BLaER1 treated with 17β-estradiol and CSF1 and Interleukin-3, amounts not matched to agents 10 nM and 100 nM (cell line): ENCODE results near the gene NPLOC4.

ENCODE experiments used
- H3K27ac ChIP-seq, 11 experiments: shearing (Covaris generic); formaldehyde crosslinking; 2 replicates each; pipeline ENCODE4 v1.8.1; 2022
- H3K27me3 ChIP-seq, 11 experiments: shearing (Covaris generic); formaldehyde crosslinking; 2 replicates each; pipeline ENCODE4 v1.8.1; 2022
- H3K36me3 ChIP-seq, 11 experiments: shearing (Covaris generic); formaldehyde crosslinking; 2 replicates each; pipeline ENCODE4 v1.8.1; 2022
- H3K4me1 ChIP-seq, 10 experiments: shearing (Covaris generic); formaldehyde crosslinking; 2 replicates each; pipeline ENCODE4 v1.8.1; 2022
- H3K4me2 ChIP-seq, 11 experiments: shearing (Covaris generic); formaldehyde crosslinking; 2 replicates each; pipeline ENCODE4 v1.8.1; 2022
- H3K4me3 ChIP-seq, 10 experiments: shearing (Covaris generic); formaldehyde crosslinking; 2 replicates each; pipeline ENCODE4 v1.8.1; 2022
- H3K9ac ChIP-seq, 11 experiments: shearing (Covaris generic); formaldehyde crosslinking; 2 replicates each; pipeline ENCODE4 v1.8.1; 2022
- H3K9me3 ChIP-seq, 11 experiments: shearing (Covaris generic); formaldehyde crosslinking; replicated peaks in 1 of 11; 2 replicates each; pipeline ENCODE4 v1.8.1; 2022
- H4K20me1 ChIP-seq, 11 experiments: shearing (Covaris generic); formaldehyde crosslinking; 2 replicates each; pipeline ENCODE4 v1.8.1; 2022
- Cebpa-rat ChIP-seq, 11 experiments: shearing (Covaris generic); IDR thresholded peaks; 2 replicates each; pipeline ENCODE4 v1.8.1; 2022

NPLOC4 gene

DNA sequence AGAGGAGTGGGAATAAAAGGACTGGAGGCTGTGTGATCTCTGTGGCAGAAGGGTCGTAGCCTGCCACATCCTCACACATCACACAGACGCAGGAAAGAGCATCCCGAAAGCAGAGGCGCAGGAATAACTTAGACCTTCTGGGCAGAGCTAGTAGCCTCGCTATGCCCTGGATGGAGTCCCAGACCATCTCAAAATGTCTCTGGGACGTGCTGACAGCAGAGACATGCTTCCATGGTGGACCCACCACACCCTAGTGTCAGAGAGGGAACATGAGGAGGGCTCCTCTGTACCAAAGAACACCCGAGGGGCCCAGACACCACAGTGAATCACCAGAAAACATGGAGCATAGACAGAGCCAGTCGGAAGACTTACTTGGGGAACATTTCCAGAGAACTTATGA is 55.2 kb downstream of the NPLOC4 start:
- no peak overlapping the region for H3K4me2 ChIP-seq
- no peak overlapping the region for H3K27ac ChIP-seq
- H3K4me1 ChIP-seq: no peaks in the 10 kb centered on the region; a peak in 1 of 20 replicates
- H3K9me3 ChIP-seq: no peaks in the 10 kb centered on the region
- H3K9ac ChIP-seq: peak overlapping the region in 1 of 11 experiments; percentile 19; a peak in 1 of 22 replicates
- peaks cover 32 to 90% (median 75%) of the 10 kb centered on the region in 11 experiments; a peak in 21 of 22 replicates for H4K20me1 ChIP-seq
- no peaks in the 10 kb centered on the region for H3K27me3 ChIP-seq
- no peak for TF ChIP-seq Cebpa-rat (IDR thresholded peaks at IDR 0.05)
- H3K4me3 ChIP-seq: no peak overlapping the region
- peaks cover 96 to 100% (median 100%) of the 10 kb centered on the region in 11 experiments for H3K36me3 ChIP-seq

DNA sequence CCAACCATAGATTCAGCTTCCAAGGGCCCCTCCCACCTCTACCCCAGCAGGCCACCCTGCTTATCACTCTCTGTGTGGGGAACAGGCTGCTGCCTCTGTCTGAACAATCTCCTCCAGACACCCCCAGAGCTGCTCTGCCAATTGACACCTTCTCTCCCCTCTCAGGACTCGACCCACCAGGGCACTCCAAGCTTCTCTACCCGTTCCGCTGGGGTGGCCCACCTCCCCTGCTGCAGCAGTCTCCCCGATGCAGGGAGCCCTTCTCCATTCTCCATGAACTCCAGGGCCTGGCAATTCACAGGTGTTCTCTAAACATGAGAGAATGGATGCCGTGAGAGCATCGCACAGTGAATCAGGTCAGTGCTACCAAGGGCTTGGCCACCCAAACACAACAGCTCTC is 56.4 kb downstream of the NPLOC4 start:
- TF ChIP-seq Cebpa-rat (IDR thresholded peaks at IDR 0.05): no peak
- no peak overlapping the region for H3K27ac ChIP-seq
- H3K9ac ChIP-seq: peak overlapping the region in 2 of 11 experiments; percentile 3 to 29; a peak in 1 of 22 replicates
- H3K27me3 ChIP-seq: no peaks in the 10 kb centered on the region
- H3K9me3 ChIP-seq: no peaks in the 10 kb centered on the region
- H3K4me3 ChIP-seq: no peak overlapping the region
- peaks cover 34 to 94% (median 78%) of the 10 kb centered on the region in 11 experiments; a peak in 20 of 22 replicates for H4K20me1 ChIP-seq
- no peak overlapping the region for H3K4me2 ChIP-seq
- H3K36me3 ChIP-seq: peaks cover 96 to 100% (median 100%) of the 10 kb centered on the region in 11 experiments
- H3K4me1 ChIP-seq: no peaks in the 10 kb centered on the region; a peak in 1 of 20 replicates

DNA sequence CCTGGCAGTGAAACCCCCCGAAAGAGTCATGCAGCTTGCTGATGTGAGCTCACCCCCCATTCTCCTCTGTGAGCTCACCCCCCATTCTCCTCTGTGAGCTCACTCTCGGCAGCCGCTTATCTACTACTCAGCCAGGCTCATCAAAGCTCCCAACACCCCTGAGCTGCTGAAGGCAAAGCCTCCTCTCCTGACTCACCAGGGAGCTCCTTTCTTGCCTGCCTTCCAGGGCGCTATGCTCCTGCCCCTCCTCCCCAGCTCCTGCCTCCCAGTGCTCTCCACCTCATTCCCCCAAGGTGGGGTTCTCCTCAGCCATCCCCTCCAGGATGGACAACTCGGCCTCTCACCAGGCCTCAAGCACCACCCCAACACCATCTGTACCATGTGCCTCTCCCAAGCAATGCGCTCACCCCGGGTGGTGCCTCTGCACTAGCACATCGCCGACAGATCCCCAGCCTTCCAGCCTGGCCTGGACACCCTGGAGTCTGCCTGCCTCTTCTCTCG is 57.0 kb downstream of the NPLOC4 start:
- Histone ChIP-seq H3K27ac (no peak overlapping the region), H3K9ac (peak overlapping the region in 1 of 11 experiments; percentile 3; a peak in 1 of 22 replicates), H3K9me3 (no peaks in the 10 kb centered on the region), H3K4me2 (no peak overlapping the region), H4K20me1 (peaks cover 34 to 94% (median 81%) of the 10 kb centered on the region in 11 experiments; a peak in 20 of 22 replicates), H3K4me1 (no peaks in the 10 kb centered on the region; a peak in 1 of 20 replicates), H3K4me3 (no peak overlapping the region), H3K36me3 (peaks cover 95 to 100% (median 99%) of the 10 kb centered on the region in 11 experiments), H3K27me3 (no peaks in the 10 kb centered on the region)
- no peak for TF ChIP-seq Cebpa-rat (IDR thresholded peaks at IDR 0.05)

DNA sequence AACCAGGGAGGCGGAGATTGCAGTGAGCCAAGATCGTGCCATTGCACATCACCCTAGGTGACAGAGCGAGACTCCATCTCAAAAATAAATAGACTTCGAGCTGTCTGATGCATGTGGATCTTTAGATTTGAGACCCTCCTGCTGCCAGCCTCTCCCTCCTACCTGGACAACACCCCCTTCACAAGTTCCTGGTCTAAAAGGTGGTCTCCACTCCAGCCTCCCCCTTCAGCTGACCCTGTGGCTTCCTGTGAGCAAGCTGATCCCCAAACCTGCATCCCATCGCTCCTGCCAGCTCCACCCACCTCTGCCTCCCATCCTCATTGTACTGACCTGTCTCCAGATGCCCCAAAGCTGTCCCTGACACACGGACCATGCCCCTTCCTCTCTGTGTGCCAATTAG is 57.6 kb downstream of the NPLOC4 start:
- H3K4me1 ChIP-seq: no peaks in the 10 kb centered on the region; a peak in 1 of 20 replicates
- H3K27me3 ChIP-seq: no peaks in the 10 kb centered on the region
- no peak for TF ChIP-seq Cebpa-rat (IDR thresholded peaks at IDR 0.05)
- peaks cover 34 to 98% (median 87%) of the 10 kb centered on the region in 11 experiments; a peak in 20 of 22 replicates for H4K20me1 ChIP-seq
- H3K9me3 ChIP-seq: no peaks in the 10 kb centered on the region
- H3K4me2 ChIP-seq: no peak overlapping the region
- H3K36me3 ChIP-seq: peaks cover 95 to 100% (median 99%) of the 10 kb centered on the region in 11 experiments
- H3K4me3 ChIP-seq: no peak overlapping the region
- H3K9ac ChIP-seq: no peak overlapping the region
- no peak overlapping the region for H3K27ac ChIP-seq

DNA sequence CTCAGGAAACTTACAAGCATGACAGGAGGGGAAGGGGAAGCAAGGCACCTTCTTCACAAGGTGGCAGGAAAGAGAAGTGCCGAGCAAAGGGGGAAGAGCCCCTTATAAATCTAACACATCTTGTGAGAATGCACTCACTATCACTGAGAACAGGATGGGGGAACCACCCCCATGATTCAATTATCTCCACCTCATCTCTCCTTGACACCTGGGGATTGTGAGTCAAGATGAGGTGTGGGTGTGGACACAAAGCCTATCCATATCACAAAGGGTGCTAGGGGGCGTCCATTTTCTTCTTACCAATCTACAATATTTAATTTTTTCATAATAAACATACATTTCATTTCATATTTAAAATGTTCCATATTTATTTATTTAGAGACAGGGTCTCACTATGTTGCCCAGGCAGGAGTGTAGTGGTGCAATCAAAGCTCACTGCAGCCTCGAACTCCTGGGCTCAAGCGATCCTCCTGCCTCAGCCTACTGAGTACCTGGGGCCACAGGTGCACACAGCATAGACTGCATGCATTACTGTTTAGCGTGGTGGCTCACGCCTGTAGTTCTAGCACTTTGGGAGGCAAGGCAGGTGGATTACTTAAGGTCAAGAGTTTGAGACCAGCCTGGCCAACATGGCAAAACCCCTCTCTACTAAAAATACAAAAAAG is 58.2 kb downstream of the NPLOC4 start:
- Histone ChIP-seq H3K4me2 (no peak overlapping the region), H3K4me1 (no peaks in the 10 kb centered on the region; a peak in 1 of 20 replicates), H3K9me3 (no peaks in the 10 kb centered on the region), H3K4me3 (no peak overlapping the region), H4K20me1 (peaks cover 34 to 100% (median 91%) of the 10 kb centered on the region in 11 experiments; a peak in 20 of 22 replicates), H3K27ac (no peak overlapping the region), H3K36me3 (peaks cover 95 to 100% (median 99%) of the 10 kb centered on the region in 11 experiments), H3K9ac (no peak overlapping the region), H3K27me3 (no peaks in the 10 kb centered on the region)
- no peak for TF ChIP-seq Cebpa-rat (IDR thresholded peaks at IDR 0.05)

DNA sequence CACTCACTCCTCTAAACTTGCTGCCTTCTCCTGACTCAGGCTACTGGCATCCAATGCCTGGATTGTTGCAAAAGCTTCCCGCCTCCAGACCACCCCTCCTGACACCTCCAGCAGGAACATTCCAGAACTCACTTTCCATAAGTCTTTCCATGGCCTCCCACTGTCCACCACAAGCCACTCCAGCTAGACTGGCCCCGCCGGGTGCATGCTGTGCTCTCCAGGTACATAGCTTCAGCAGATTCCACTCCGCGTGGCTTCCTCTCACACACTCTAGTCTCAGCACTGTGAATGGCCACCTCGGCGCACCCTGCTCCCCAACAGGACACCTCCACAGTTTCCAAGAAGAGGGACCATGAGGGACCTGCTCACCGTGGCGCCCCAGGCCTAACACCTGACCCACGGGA is 58.9 kb downstream of the NPLOC4 start:
- peaks cover 95 to 100% (median 99%) of the 10 kb centered on the region in 11 experiments for H3K36me3 ChIP-seq
- peaks cover 34 to 100% (median 95%) of the 10 kb centered on the region in 11 experiments; a peak in 20 of 22 replicates for H4K20me1 ChIP-seq
- H3K4me2 ChIP-seq: no peak overlapping the region

DNA sequence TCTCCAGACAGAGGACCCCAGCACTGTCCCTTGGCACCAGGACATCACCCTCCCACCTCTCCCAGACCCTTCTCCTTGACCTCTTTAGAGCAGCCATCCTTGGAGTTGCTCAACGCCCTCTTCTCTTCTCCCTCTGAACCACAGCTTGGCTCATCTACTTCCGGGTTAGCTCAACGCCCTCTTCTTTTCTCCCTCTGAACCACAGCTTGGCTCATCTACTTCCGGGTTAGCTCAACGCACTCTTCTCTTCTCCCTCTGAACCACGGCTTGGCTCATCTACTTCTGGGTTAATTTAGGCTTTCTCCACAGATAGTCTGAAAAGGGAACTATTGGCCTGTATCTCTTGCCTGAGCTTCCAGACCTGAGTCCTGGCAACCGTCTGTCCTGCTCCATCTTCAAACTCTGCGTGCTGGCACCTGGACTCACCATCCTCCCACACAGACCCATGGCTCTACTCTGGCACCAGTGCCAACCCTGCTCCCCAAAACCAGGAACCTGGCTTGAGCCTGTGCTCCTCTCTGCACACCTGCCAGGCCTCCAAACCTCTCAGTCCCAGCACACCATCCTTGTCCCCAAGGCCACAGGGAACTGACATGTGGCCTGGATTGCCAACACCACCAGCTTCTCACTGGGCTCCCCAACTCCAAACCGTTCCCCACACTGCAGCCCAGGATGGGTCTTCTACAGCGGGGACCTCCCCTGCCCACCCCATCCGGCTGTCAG is 59.5 kb downstream of the NPLOC4 start:
- H3K4me1 ChIP-seq: no peaks in the 10 kb centered on the region; a peak in 1 of 20 replicates
- no peak overlapping the region for H3K4me3 ChIP-seq
- H3K36me3 ChIP-seq: peaks cover 95 to 100% (median 99%) of the 10 kb centered on the region in 11 experiments
- H3K27ac ChIP-seq: no peak overlapping the region
- H3K9me3 ChIP-seq: no peaks in the 10 kb centered on the region
- peak overlapping the region in 1 of 11 experiments; percentile 8; a peak in 1 of 22 replicates for H3K9ac ChIP-seq
- H3K4me2 ChIP-seq: no peak overlapping the region
- peaks cover 34 to 100% (median 91%) of the 10 kb centered on the region in 11 experiments; a peak in 20 of 22 replicates for H4K20me1 ChIP-seq
- H3K27me3 ChIP-seq: no peaks in the 10 kb centered on the region
- no peak for TF ChIP-seq Cebpa-rat (IDR thresholded peaks at IDR 0.05)

More for the DNA sequence above, 58.9 kb downstream of the NPLOC4 start:
- Histone ChIP-seq H3K4me3 (no peak overlapping the region), H3K9me3 (no peaks in the 10 kb centered on the region), H3K27me3 (no peaks in the 10 kb centered on the region), H3K4me1 (no peaks in the 10 kb centered on the region; a peak in 1 of 20 replicates), H3K9ac (peak overlapping the region in 1 of 11 experiments; percentile 8; a peak in 1 of 22 replicates), H3K27ac (no peak overlapping the region)
- TF ChIP-seq Cebpa-rat (IDR thresholded peaks at IDR 0.05): no peak

DNA sequence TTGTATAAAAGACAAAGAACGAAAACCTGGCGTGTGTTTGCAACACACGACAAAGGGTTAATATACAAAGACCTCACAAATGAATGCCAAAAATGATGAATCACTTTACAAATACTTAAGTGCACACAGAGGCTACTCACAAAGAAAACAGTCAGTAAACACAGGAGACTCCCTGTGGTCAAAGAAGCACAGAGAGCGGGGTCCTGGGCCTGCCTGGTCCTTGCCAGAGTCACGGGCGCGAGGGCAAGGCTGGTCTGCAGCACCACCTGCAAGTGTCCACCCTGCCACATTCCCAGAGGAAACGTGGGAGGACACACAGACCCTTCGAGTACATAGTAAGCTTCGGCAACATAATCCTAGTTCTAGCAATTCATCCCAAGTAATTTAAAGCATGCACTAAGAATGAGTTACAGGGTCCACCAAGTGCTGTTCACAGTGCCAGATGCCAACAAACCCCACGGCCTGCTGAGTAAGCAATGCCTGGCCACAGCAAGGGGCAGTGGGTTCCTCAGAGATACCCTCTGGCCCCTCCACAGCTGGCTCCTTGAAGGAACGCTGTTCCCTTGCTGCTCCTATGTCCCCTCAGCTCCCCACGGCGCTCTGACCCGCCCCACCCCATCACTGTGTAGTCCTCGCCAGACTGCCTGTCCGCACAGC is 60.2 kb downstream of the NPLOC4 start:
- Histone ChIP-seq H3K27me3 (no peaks in the 10 kb centered on the region), H3K4me3 (no peak overlapping the region), H3K36me3 (peaks cover 95 to 100% (median 99%) of the 10 kb centered on the region in 11 experiments), H3K9ac (no peak overlapping the region), H3K9me3 (no peaks in the 10 kb centered on the region), H3K27ac (no peak overlapping the region), H3K4me1 (no peaks in the 10 kb centered on the region; a peak in 2 of 20 replicates), H3K4me2 (no peak overlapping the region), H4K20me1 (peaks cover 34 to 100% (median 87%) of the 10 kb centered on the region in 11 experiments; a peak in 20 of 22 replicates)
- no peak for TF ChIP-seq Cebpa-rat (IDR thresholded peaks at IDR 0.05)
